GM23248 (cell line): ENCODE data around the gene GALNT18. TPM values are rescaled to one million over a fixed set of nuclear protein-coding genes. Genes with fewer than 3 reads are reported as not detected.

Experiments
- DNase-seq: peaks from one replicate; pipeline ENCODE4 v3.0.0-alpha.2; 2015
- H2AFZ ChIP-seq: fragments of 200-600 bp; sonication (generic); 2 replicates; pipeline ENCODE4 v1.6.1; 2016; ENCODE audit warnings: antibody characterized with exemption
- H3F3A ChIP-seq: fragments of 200-600 bp; sonication (generic); 2 replicates; pipeline ENCODE4 v1.6.1; 2016; ENCODE audit warnings: mild to moderate bottlenecking, antibody characterized with exemption, mixed run types; ENCODE audit not compliant: insufficient read depth
- H3K27ac ChIP-seq: fragments of 200-600 bp; sonication (generic); 2 replicates; pipeline ENCODE4 v1.5.1; 2016; ENCODE audit warnings: mild to moderate bottlenecking
- H3K27me3 ChIP-seq: fragments of 200-600 bp; sonication (generic); replicated peaks from 2 replicates; pipeline ENCODE4 v1.6.1; 2016; ENCODE audit warnings: mild to moderate bottlenecking; ENCODE audit not compliant: insufficient read depth
- H3K36me3 ChIP-seq: fragments of 200-600 bp; sonication (generic); 2 replicates; pipeline ENCODE4 v1.6.1; 2016; ENCODE audit warnings: low read depth, mild to moderate bottlenecking
- H3K4me1 ChIP-seq: fragments of 200-600 bp; sonication (generic); 2 replicates; pipeline ENCODE4 v1.6.1; 2016; ENCODE audit warnings: mild to moderate bottlenecking; ENCODE audit not compliant: insufficient read depth
- H3K4me2 ChIP-seq: fragments of 200-600 bp; sonication (generic); one replicate; pipeline ENCODE4 v1.6.1; 2016; ENCODE audit warnings: mild to moderate bottlenecking; ENCODE audit not compliant: unreplicated experiment
- H3K4me3 ChIP-seq: fragments of 200-600 bp; sonication (generic); 2 replicates; pipeline ENCODE4 v1.5.1; 2016; ENCODE audit warnings: mild to moderate bottlenecking
- H3K79me2 ChIP-seq: fragments of 200-600 bp; sonication (generic); 2 replicates; pipeline ENCODE4 v1.6.1; 2016; ENCODE audit warnings: mild to moderate bottlenecking; ENCODE audit not compliant: insufficient read depth
- H3K9ac ChIP-seq: fragments of 200-600 bp; sonication (generic); 2 replicates; pipeline ENCODE4 v1.6.1; 2016; ENCODE audit warnings: mild to moderate bottlenecking
- H3K9me2 ChIP-seq: fragments of 200-600 bp; sonication (generic); 2 replicates; pipeline ENCODE4 v1.6.1; 2016; ENCODE audit warnings: mixed run types, mild to moderate bottlenecking, moderate library complexity; ENCODE audit not compliant: insufficient read depth
- H3K9me3 ChIP-seq: fragments of 200-600 bp; sonication (generic); one replicate; pipeline ENCODE4 v1.6.1; 2017; ENCODE audit warnings: low read depth
- H4K20me1 ChIP-seq: fragments of 200-600 bp; sonication (generic); 2 replicates; pipeline ENCODE4 v1.6.0; 2016; ENCODE audit not compliant: insufficient read depth
- EZH2 ChIP-seq: fragments of 200-600 bp; sonication (generic); IDR thresholded peaks from 2 replicates; pipeline ENCODE4 v1.6.1; 2018; ENCODE audit warnings: antibody characterized with exemption, mild to moderate bottlenecking; ENCODE audit not compliant: insufficient read depth, poor library complexity, severe bottlenecking
- EZH2phosphoT487 ChIP-seq: fragments of 200-600 bp; sonication (generic); IDR thresholded peaks from 2 replicates; pipeline ENCODE4 v1.6.1; 2018; ENCODE audit warnings: antibody characterized with exemption, moderate library complexity, mild to moderate bottlenecking, low read depth; ENCODE audit not compliant: insufficient read depth
- WGBS, 2 experiments: methylation state at CpG; one replicate each; pipeline ENCODE4 v1.1.6; 2015 to 2017; ENCODE audit warnings: low lambda C conversion rate in 2 of 2, low coverage in 1 of 2; ENCODE audit errors: missing lambda C conversion rate in 2 of 2; 5-methylcytosine and 5-hydroxymethylcytosine counted together
- in situ Hi-C: fragments of 300-500 bp; cut with MboI; formaldehyde crosslinking; loops from 2 replicates; pipeline ENCODE4 v1.15.0; 2020
- polyA plus RNA-seq: library from polyadenylated mRNA; unstranded; fragments of >200 nt; fragmentation: Nextera tagmentation; extraction: Ambion mirVana; gene quantifications from 2 replicates; pipeline ENCODE4 v1.2.1, GENCODE V29; 2016
- total RNA-seq: library from RNA; depleted of rRNA; stranded (reverse); fragments of >200 nt; shearing (Covaris generic); gene quantifications from 2 replicates; pipeline ENCODE4 v1.2.3, GENCODE V29; 2014

Gene GALNT18
- total and polyA plus RNA-seq, 2 experiments from 2014 or later = 4.1 to 5.6 TPM

DNA sequence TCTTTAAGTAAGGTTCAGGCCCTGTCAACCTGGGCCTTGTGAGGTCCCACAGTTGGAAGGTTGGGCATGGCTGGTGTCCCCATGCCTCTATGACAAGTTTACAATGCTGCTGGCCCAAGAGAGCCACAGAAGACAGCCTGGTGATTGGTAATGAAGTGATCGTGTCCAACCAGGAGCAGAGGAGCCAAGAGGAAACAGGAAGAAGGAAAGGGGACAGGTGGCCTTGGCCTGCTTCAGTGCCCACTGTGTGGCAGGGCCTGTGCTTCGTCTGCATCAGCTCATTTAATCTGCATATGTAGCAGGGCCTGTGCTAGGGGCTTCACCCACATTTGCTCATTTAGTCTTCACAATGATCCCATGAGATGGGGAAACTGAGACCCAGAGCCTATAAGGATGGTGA, 226.7 kb downstream of the GALNT18 start:
- TF ChIP-seq EZH2phosphoT487 (no peak), EZH2 (no peak)
- in situ Hi-C loops = no loop called here
- 81 to 93% methylated on average over 2 of the region's 2 CpGs for WGBS, 2 experiments

DNA sequence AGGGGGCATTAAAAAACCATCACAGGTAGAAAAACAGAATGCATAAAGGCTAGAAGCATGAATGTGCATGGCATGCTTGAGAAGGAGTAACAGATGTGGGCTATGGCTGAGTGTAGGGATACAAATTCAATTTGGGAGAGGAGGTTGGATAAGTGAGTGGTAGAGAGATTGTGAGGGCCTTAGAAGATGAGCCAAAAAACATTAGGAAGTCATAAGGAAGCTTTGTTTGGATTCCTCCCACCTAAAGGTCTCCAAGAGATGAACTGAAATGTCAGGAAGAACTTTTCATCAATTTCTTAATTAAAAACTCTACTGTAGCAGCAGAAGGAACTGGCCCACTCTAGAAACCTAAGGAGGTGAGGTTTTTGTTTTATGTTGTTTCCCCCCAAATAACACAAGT, 227.6 kb downstream of the GALNT18 start:
- Histone ChIP-seq H2AFZ (no peak overlapping the region), H3K9me2 (no peaks in the 10 kb centered on the region), H4K20me1 (no peaks in the 10 kb centered on the region), H3F3A (peaks cover 29% of the 10 kb centered on the region), H3K4me1 (peaks cover 26% of the 10 kb centered on the region), H3K27me3 (no peaks in the 10 kb centered on the region), H3K27ac (no peak overlapping the region), H3K79me2 (no peaks in the 10 kb centered on the region), H3K9ac (no peak overlapping the region), H3K4me3 (no peak overlapping the region), H3K4me2 (no peak overlapping the region), H3K9me3 (no peaks in the 10 kb centered on the region), H3K36me3 (no peaks in the 10 kb centered on the region)
- no peak for DNase-seq
- TF ChIP-seq EZH2 (no peak), EZH2phosphoT487 (no peak)
- in situ Hi-C loops = no loop called here

More for the DNA sequence above, 226.7 kb downstream of the GALNT18 start:
- Histone ChIP-seq H3K79me2 (no peaks in the 10 kb centered on the region), H4K20me1 (no peaks in the 10 kb centered on the region), H3K4me2 (no peak overlapping the region), H2AFZ (no peak overlapping the region), H3K27ac (no peak overlapping the region), H3K9me3 (no peaks in the 10 kb centered on the region), H3K9ac (no peak overlapping the region), H3K4me3 (no peak overlapping the region), H3K27me3 (no peaks in the 10 kb centered on the region), H3K9me2 (no peaks in the 10 kb centered on the region), H3K36me3 (no peaks in the 10 kb centered on the region), H3K4me1 (peaks cover 26% of the 10 kb centered on the region), H3F3A (peaks cover 29% of the 10 kb centered on the region)
- DNase-seq = no peak

DNA sequence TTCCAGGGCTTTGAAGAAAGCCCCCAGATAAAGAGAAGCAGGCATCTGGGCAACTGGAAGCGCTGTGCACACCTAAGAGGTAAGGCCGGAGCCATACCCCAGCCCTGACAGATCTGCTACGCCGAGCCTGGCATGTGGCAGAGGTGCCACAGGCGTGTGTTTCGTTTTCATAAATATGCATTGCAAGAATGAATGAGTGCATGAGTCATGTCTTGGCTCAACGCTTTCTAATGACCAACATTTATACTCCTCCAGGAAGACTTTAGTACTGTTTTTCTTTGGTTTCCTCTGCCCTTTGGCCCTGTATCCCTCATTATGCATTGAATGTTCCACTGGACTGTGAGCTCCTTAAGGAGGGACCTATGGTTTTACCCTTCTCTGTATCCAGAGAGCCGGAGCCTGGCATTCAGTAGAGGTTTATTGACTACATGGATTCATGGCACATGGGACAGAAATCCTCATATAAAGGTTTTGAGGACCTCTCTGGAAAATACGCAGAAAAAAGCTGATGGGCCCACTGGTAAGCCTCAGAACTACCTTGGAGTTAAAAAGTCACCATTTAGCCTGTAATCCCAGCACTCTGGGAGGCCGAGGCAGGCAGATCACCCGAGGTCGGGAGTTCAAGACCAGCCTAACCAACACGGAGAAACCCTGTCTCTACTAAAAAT, 229.9 kb downstream of the GALNT18 start:
- Histone ChIP-seq H2AFZ (peak overlapping the region; percentile 30; the same call in 1 of the 2 replicates), H3K27me3 (no peaks in the 10 kb centered on the region), H3K9me3 (no peaks in the 10 kb centered on the region), H3F3A (peaks cover 27% of the 10 kb centered on the region), H3K4me2 (peak overlapping the region; percentile 41), H3K4me3 (peak overlapping the region; percentile 27; the same call in 1 of the 2 replicates), H3K4me1 (peaks cover 23% of the 10 kb centered on the region), H3K36me3 (no peaks in the 10 kb centered on the region), H4K20me1 (no peaks in the 10 kb centered on the region), H3K9me2 (no peaks in the 10 kb centered on the region), H3K79me2 (no peaks in the 10 kb centered on the region), H3K27ac (peak overlapping the region; percentile 67), H3K9ac (peak overlapping the region; percentile 63)
- in situ Hi-C loops = no loop called here
- 48 to 50% methylated on average over 13 of the region's 13 CpGs for WGBS, 2 experiments
- peak; percentile 93 for DNase-seq
- TF ChIP-seq EZH2 (no peak), EZH2phosphoT487 (no peak)

DNA sequence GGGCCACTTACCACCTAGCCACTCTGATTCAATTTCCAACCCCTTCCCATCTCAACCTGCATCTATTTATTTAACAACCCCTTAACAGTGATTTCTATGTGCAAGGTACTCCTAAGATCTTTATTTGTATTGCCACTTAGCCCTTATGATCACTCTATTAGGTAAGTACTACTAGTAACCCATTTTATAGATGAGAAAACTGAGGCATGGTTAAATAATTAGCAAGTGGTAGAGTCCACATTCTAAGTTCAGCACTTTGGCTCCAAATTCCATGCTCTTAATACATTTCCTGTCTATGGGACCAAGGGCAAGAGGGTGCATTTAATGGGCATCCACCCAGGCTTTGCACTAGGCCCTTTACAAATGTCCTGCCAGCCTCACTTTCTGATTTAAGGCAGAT, 230.6 kb downstream of the GALNT18 start:
- TF ChIP-seq EZH2phosphoT487 (no peak), EZH2 (no peak)
- Histone ChIP-seq H3K4me2 (no peak overlapping the region), H3K27me3 (no peaks in the 10 kb centered on the region), H3K79me2 (no peaks in the 10 kb centered on the region), H2AFZ (no peak overlapping the region), H3K9me3 (no peaks in the 10 kb centered on the region), H3F3A (peaks cover 22% of the 10 kb centered on the region), H3K4me1 (peaks cover 19% of the 10 kb centered on the region), H3K9ac (peak overlapping the region; percentile 63; the same call in 1 of the 2 replicates), H3K27ac (peak overlapping the region; percentile 67; the same call in 1 of the 2 replicates), H3K4me3 (no peak overlapping the region), H3K36me3 (no peaks in the 10 kb centered on the region), H3K9me2 (no peaks in the 10 kb centered on the region), H4K20me1 (no peaks in the 10 kb centered on the region)
- no peak for DNase-seq
- in situ Hi-C loops = no loop called here
